KMS-11 (cell line): ENCODE measurements around the gene COIL.

Source experiments
- H2AFZ ChIP-seq: fragments of 200-600 bp; sonication (generic); 2 replicates; pipeline ENCODE4 v1.6.1; 2016; ENCODE audit warnings: antibody characterized with exemption, mixed run types, low read depth
- H3K27ac ChIP-seq: fragments of 200-600 bp; sonication (generic); 2 replicates; pipeline ENCODE4 v1.6.1; 2016; ENCODE audit warnings: mild to moderate bottlenecking, mixed run types
- H3K27me3 ChIP-seq: fragments of 200-600 bp; sonication (generic); 2 replicates; pipeline ENCODE4 v1.6.1; 2017; ENCODE audit warnings: mild to moderate bottlenecking, low read depth, mixed run types, moderate library complexity; ENCODE audit not compliant: insufficient read depth
- H3K36me3 ChIP-seq: fragments of 200-600 bp; sonication (generic); 2 replicates; pipeline ENCODE4 v1.6.1; 2017; ENCODE audit warnings: mild to moderate bottlenecking, mixed run types; ENCODE audit not compliant: insufficient read depth
- H3K4me1 ChIP-seq: fragments of 200-600 bp; sonication (generic); 2 replicates; pipeline ENCODE4 v1.6.1; 2016; ENCODE audit warnings: mild to moderate bottlenecking, low read depth, mixed run types; ENCODE audit not compliant: poor library complexity, severe bottlenecking
- H3K4me2 ChIP-seq: fragments of 200-600 bp; sonication (generic); 2 replicates; pipeline ENCODE4 v1.7.0; 2016; ENCODE audit warnings: mild to moderate bottlenecking, mixed run types
- H3K4me3 ChIP-seq: fragments of 200-600 bp; sonication (generic); IDR thresholded peaks from 2 replicates; pipeline ENCODE4 v1.6.1; 2017; ENCODE audit warnings: low read depth, low read length, mixed read lengths; ENCODE audit not compliant: insufficient read depth
- H3K79me2 ChIP-seq: fragments of 200-600 bp; sonication (generic); 2 replicates; pipeline ENCODE4 v1.6.1; 2016; ENCODE audit warnings: low read depth, mixed run types; ENCODE audit not compliant: insufficient read depth
- H3K9ac ChIP-seq: fragments of 200-600 bp; sonication (generic); 2 replicates; pipeline ENCODE4 v1.6.1; 2016; ENCODE audit warnings: mild to moderate bottlenecking, mixed run types
- H4K20me1 ChIP-seq: fragments of 200-600 bp; sonication (generic); 2 replicates; pipeline ENCODE4 v1.6.1; 2016; ENCODE audit warnings: mild to moderate bottlenecking, mixed run types; ENCODE audit not compliant: insufficient read depth
- TF ChIP-seq, protein P1 (sequence below): fragments of 200-600 bp; sonication (generic); conservative IDR thresholded peaks from 2 replicates; pipeline ENCODE4 v1.6.1; 2017; ENCODE audit warnings: low read depth, mild to moderate bottlenecking, antibody characterized with exemption, low read length, moderate library complexity, mixed read lengths

Gene COIL

DNA sequence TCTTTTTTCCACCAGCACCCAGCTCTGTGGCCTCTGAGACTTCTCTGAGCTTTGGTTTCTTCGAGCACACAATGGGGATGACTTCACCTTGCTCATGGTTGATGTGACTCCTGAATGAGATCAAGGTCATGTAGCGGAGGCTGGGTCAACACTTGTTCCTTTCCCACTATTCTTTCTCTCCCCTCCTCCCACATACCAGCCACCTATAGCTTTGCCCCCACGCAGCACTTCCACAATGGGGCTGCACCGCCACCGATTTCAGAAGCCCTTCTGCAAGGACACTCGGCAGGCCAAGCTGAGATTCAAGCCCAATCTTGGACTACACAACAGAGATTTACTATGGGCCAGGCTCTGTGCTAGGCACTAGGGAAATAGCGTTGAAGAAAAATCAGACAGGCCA lies 61.4 kb downstream of the COIL start:
- TF ChIP-seq, protein P1, sequence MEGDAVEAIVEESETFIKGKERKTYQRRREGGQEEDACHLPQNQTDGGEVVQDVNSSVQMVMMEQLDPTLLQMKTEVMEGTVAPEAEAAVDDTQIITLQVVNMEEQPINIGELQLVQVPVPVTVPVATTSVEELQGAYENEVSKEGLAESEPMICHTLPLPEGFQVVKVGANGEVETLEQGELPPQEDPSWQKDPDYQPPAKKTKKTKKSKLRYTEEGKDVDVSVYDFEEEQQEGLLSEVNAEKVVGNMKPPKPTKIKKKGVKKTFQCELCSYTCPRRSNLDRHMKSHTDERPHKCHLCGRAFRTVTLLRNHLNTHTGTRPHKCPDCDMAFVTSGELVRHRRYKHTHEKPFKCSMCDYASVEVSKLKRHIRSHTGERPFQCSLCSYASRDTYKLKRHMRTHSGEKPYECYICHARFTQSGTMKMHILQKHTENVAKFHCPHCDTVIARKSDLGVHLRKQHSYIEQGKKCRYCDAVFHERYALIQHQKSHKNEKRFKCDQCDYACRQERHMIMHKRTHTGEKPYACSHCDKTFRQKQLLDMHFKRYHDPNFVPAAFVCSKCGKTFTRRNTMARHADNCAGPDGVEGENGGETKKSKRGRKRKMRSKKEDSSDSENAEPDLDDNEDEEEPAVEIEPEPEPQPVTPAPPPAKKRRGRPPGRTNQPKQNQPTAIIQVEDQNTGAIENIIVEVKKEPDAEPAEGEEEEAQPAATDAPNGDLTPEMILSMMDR, result no peak
- H3K4me2 ChIP-seq, result no peak overlapping the region
- H3K4me3 ChIP-seq, result no peak overlapping the region
- H3K4me1 ChIP-seq, result no peaks in the 10 kb centered on the region
- H3K9ac ChIP-seq, result no peak overlapping the region
- H4K20me1 ChIP-seq, result no peaks in the 10 kb centered on the region
- no peak overlapping the region for H3K27ac ChIP-seq
- no peaks in the 10 kb centered on the region for H3K27me3 ChIP-seq
- peaks cover 14% of the 10 kb centered on the region; the same call in 1 of the 2 replicates for H3K36me3 ChIP-seq
- H2AFZ ChIP-seq, result no peak overlapping the region
- no peaks in the 10 kb centered on the region for H3K79me2 ChIP-seq

DNA sequence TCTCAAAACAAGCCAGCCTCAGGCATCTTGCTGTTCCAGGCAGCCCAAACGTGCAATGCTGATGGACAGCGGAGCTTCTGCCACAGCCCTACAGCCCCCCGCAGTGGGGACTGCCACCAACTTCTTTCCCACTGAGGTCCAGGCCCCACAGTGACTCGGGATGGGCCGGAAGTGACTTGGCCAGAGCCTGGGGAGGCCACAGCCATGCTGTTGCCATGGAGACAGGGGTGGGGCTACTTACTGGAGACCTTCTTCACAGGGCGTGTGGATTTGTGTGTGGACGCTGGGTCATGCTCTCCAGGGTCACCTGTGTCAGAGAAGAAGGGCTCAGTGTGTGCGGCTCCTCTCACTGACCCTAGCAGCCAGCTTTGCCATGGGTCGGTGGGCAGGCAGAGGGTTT lies 62.0 kb downstream of the COIL start:
- Histone ChIP-seq H3K79me2 (no peaks in the 10 kb centered on the region), H3K4me2 (no peak overlapping the region), H3K4me3 (no peak overlapping the region), H2AFZ (no peak overlapping the region), H4K20me1 (no peaks in the 10 kb centered on the region), H3K36me3 (peaks cover 8% of the 10 kb centered on the region; the same call in 1 of the 2 replicates), H3K4me1 (no peaks in the 10 kb centered on the region), H3K27ac (no peak overlapping the region), H3K27me3 (no peaks in the 10 kb centered on the region), H3K9ac (no peak overlapping the region)
- TF ChIP-seq, protein P1, result no peak

DNA sequence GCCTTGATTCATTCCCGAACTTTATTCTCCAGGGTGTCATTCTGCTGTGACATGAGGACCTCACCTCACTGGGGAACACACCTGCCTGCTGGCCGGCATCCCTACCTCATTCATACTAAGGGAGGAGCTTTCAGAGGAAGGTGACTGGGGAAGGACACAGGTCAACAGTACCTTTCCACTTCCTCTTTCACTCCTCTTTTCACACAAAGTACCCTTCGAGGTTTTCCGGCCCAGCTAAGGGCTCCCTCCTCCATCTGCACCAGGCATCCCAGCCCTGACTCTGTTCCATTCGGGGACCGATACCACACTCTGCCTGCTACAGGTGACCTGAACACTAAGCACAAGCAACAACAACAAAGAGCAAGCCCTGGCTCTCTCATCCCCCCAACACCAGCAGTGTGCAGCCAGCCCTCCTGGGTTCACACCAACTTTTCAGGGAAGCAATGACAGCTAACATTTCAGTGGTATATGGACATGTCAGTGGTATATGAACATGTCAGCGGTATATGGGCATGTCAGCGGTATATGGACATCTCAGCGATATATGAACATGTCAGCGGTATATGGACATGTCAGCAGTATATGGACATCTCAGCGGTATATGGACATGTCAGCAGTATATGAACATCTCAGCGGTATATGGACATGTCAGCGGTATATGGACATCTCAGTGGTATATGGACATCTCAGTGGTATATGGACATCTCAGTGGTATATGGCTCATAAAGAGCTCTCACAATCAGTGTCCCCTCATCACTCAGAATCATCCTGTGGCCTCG lies 63.0 kb downstream of the COIL start:
- Histone ChIP-seq H3K27me3 (no peaks in the 10 kb centered on the region), H3K4me2 (no peak overlapping the region), H2AFZ (no peak overlapping the region), H3K9ac (no peak overlapping the region), H4K20me1 (no peaks in the 10 kb centered on the region), H3K79me2 (no peaks in the 10 kb centered on the region), H3K27ac (no peak overlapping the region), H3K4me1 (no peaks in the 10 kb centered on the region), H3K36me3 (peaks cover 6% of the 10 kb centered on the region; the same call in 1 of the 2 replicates), H3K4me3 (no peak overlapping the region)
- TF ChIP-seq, protein P1, result no peak

DNA sequence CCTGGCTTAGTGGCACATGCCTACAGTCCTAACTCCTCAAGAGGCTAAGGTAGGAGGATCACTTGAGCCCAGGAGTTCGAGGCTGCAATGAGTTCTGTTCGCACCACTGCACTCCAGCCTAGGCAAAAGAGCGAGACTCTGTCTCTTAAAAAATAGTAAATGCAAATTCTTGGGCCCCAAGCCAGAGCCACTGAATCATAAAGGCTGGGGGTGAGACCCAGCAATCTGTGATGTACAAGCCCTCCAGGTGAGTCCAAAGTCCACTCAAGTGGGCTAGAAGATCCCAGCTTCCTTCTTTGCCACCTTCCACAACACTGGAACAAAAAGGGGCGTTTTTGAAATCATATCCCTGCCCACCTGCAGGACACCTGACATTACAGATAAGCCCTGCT lies 63.9 kb downstream of the COIL start:
- no peaks in the 10 kb centered on the region for H3K4me1 ChIP-seq
- H3K27me3 ChIP-seq, result no peaks in the 10 kb centered on the region
- peaks cover 2% of the 10 kb centered on the region; the same call in 1 of the 2 replicates for H3K36me3 ChIP-seq
- H3K79me2 ChIP-seq, result no peaks in the 10 kb centered on the region
- no peaks in the 10 kb centered on the region for H4K20me1 ChIP-seq
- H3K27ac ChIP-seq, result no peak overlapping the region
- H3K4me3 ChIP-seq, result no peak overlapping the region
- H3K9ac ChIP-seq, result no peak overlapping the region
- no peak overlapping the region for H2AFZ ChIP-seq
- no peak overlapping the region for H3K4me2 ChIP-seq
- TF ChIP-seq, protein P1, result no peak
